ENCODE data around the gene MTA3.
A peak's percentile ranks its signal among the peaks of the same experiment; 100 is the strongest.

Gene MTA3

GRCh38 chr2:42800981-42801380 is 232.5 kb downstream of the MTA3 start:
- DNase-seq: no peak

GRCh38 chr2:42801381-42801780 is 232.9 kb downstream of the MTA3 start:
- DNase-seq: no peak

GRCh38 chr2:42802150-42802549 is 233.7 kb downstream of the MTA3 start:
- no peak for DNase-seq

- no peak for DNase-seq
Measured at GRCh38 chr2:42804338-42804737, 235.9 kb downstream of the MTA3 start.

- DNase-seq: peak in 24 of 58 donors; percentile 14 to 75 (median 36)
Measured at GRCh38 chr2:42804891-42805290, 236.5 kb downstream of the MTA3 start.

Data from anterior cingulate cortex (tissue), 58 donors.